ENCODE measurements around the gene MYO1E. TPM values are rescaled to one million over a fixed set of nuclear protein-coding genes. Genes with fewer than 3 reads are reported as not detected.

Gene MYO1E
- total RNA-seq, 1 experiment from 2014 or later, result 83.6 TPM

GRCh38 chr15:59290295-59291212, 82.1 kb downstream of the MYO1E start (continued):
- TF ChIP-seq MLX (CRISPR knock-in tag; IDR thresholded peaks at IDR 0.05) (no peak), CBFB (CRISPR knock-in tag; IDR thresholded peaks at IDR 0.05; ENCODE audit: low read depth) (no peak)

GRCh38 chr15:59289574-59289973, 83.1 kb downstream of the MYO1E start:
- Mint-ChIP-seq H3K27me3 (ENCODE audit: low read depth) (no peaks in the 10 kb centered on the region), H3K9me3 (no peaks in the 10 kb centered on the region), H3K36me3 (no peaks in the 10 kb centered on the region), H3K27ac (no peak overlapping the region; the same call in 1 of the 2 replicates), H3K4me1 (peaks cover 38% of the 10 kb centered on the region), H3K4me3 (no peak overlapping the region)
- ChIA-PET POLR2A (no interaction called here), CTCF (interaction anchor here (1.4 kb wide), 1 partner anchor 42 kb away, joined by 6 read pairs; no protein-coding TSS in a partner anchor)
- no peak for DNase-seq (ENCODE audit: low spot score)
- no peak for ATAC-seq
- TF ChIP-seq ZNF138 (CRISPR knock-in tag; conservative IDR thresholded peaks at IDR 0.05), result no peak
- no peak for TF ChIP-seq RELA (CRISPR knock-in tag; IDR thresholded peaks at IDR 0.05; ENCODE audit: borderline replicate concordance)
- TF ChIP-seq SMAD4 (CRISPR knock-in tag; IDR thresholded peaks at IDR 0.05), result no peak
- TF ChIP-seq ZNF532 (CRISPR knock-in tag; IDR thresholded peaks at IDR 0.05; ENCODE audit: borderline replicate concordance), result no peak
- no peak for TF ChIP-seq CREM (CRISPR knock-in tag; IDR thresholded peaks at IDR 0.05)
- no peak for TF ChIP-seq GABPB1 (CRISPR knock-in tag; IDR thresholded peaks at IDR 0.05)
- TF ChIP-seq STAT6 (CRISPR knock-in tag; conservative IDR thresholded peaks at IDR 0.05; ENCODE audit: low read depth), result no peak
- TF ChIP-seq FOXK1 (CRISPR knock-in tag; IDR thresholded peaks at IDR 0.05), result no peak
- TF ChIP-seq GRHL2 (CRISPR knock-in tag; IDR thresholded peaks at IDR 0.05; ENCODE audit: insufficient replicate concordance, severe bottlenecking), result no peak
- no peak for TF ChIP-seq USF1 (CRISPR knock-in tag; IDR thresholded peaks at IDR 0.05)
- TF ChIP-seq RORB (CRISPR knock-in tag; IDR thresholded peaks at IDR 0.05), result no peak
- no peak for TF ChIP-seq HMGA2 (CRISPR knock-in tag; IDR thresholded peaks at IDR 0.05)
- no peak for TF ChIP-seq MAX (CRISPR knock-in tag; IDR thresholded peaks at IDR 0.05)
- no peak for TF ChIP-seq CTCF (IDR thresholded peaks at IDR 0.05)
- no peak for TF ChIP-seq TEAD1 (CRISPR knock-in tag; IDR thresholded peaks at IDR 0.05)
- TF ChIP-seq SMAD3 (CRISPR knock-in tag; IDR thresholded peaks at IDR 0.05; ENCODE audit: borderline replicate concordance), result no peak
- TF ChIP-seq ATF3 (CRISPR knock-in tag; conservative IDR thresholded peaks at IDR 0.05), result no peak
- no peak for TF ChIP-seq ELF4 (CRISPR knock-in tag; IDR thresholded peaks at IDR 0.05; ENCODE audit: low read depth)
- TF ChIP-seq HMGXB4 (CRISPR knock-in tag; IDR thresholded peaks at IDR 0.05), result no peak
- TF ChIP-seq MYBL2 (CRISPR knock-in tag; IDR thresholded peaks at IDR 0.05), result no peak
